GM18505 (cell line): ENCODE measurements around the gene CYP2D6.
"Not testable (repeated sequence)": the region's sequence is repeated elsewhere in the genome, so short reads cannot be mapped to it uniquely, and the experiment has no call there.

ENCODE experiments used
- ATAC-seq: cut with Tn5 transposase; IDR thresholded peaks from one replicate; pipeline ENCODE4 v1.9.1; 2021; ENCODE audit not compliant: unreplicated experiment
- POLR2A ChIP-seq: IDR thresholded peaks from 4 replicates; pipeline ENCODE4 v1.6.1; 2011; ENCODE audit warnings: borderline replicate concordance; ENCODE audit not compliant: insufficient read depth, insufficient read length; ENCODE audit errors: extremely low read depth

CYP2D6 gene

DNA sequence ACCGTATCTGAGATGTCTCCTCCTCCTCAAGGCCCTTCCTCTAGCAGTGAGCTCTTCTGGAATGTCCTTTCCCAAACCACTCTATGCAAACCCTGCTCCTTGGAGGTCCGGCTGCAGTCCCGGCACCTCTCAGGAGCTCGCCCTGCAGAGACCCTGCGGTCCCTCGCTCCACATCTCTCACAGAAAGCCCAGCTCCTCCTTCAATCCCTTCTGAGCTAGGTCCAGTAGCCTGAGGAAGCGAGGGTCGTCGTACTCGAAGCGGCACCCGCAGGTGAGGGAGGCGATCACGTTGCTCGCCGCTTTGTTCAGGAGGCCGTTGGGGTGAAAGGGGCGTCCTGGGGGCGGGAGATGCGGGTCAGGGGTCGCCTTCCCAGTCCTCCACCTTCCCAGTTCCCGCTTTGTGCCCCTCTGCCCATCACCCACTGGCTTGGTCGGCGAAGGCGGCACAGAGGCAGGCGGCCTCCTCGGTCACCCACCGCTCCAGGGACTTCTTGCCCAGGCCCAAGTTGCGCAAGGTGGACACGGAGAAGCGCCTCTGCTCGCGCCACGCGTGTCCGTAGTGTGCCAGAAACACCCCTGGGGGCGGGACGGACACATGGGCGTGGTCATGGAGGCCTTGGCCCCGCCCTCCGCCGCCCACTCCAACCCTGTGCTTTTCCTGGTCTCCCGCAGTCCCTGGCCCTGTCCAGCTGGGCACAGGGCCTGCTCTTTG is 21.5 kb upstream of the CYP2D6 start:
- no peak for ATAC-seq
- TF ChIP-seq POLR2A, result no peak

DNA sequence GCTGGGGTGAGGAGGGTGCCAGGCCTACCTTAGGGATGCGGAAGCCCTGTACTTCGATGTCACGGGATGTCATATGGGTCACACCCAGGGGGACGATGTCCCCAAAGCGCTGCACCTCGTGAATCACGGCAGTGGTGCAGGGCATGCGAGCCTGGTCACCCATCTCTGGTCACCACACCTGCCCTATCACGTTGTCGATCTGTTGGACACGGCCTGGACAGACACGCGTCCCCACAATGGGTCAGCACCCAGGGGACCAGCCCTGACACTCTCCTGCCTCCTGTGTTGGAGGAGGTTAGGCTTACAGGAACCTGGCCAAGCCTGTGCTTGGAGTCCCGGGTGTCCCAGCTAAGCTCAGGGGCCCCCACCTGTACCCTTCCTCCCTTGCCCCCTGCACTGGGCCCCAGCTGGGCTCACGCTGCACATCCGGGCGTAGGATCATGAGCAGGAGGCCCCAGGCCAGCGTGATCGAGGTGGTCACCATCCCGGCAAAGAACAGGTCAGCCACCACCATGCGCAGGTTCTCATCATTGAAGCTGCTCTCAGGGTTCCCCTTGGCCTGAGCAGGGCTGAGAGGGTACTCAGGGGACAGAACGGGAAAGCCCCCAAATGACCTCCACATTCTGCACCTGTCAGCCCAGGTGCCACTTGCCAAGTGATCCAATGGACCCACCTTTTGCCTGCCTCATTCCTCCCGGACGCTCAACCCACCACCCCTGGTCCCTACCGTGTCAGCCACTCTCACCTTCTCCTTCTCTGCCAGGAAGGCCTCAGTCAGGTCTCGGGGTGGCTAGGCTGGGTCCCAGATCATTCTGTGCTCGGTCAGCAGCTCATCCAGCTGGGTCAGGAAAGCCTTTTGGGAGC is 20.3 kb upstream of the CYP2D6 start:
- no peak for TF ChIP-seq POLR2A
- no peak for ATAC-seq

DNA sequence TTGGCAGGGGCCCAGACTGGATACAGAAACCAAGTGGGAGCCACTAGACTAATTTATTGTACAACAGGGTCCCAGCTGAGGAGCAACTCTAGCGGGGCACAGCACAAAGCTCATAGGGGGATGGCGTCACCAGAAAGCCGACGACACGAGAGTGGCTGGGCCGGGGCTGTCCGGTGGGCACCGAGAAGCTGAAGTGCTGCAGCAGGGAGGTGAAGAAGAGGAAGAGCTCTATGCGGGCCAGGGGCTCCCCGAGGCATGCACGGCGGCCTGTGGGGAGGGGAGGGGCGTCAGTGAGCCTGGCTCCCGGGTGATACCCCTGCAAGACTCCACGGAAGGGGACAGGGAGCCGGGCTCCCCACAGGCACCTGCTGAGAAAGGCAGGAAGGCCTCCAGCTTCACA is 19.2 kb upstream of the CYP2D6 start:
- ATAC-seq, result not testable (repeated sequence)

DNA sequence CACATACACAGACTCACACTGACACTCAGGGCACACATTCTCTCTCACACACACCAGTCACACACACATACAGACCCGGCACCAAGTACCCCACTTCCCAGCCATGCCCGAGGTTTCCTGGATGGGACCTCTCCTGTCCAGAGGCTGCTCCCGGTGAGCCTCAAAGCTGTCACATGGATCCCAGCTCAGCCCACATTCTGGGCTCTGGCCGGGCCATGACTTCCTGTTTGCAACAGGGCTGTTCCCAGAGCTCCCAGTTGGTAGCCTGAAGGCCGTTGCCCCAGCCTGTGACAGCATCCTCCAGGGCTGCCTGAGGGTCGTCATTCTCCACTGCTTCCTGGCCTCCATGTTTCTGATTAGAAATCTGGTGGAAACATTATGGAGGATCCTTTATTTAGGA is 14.6 kb upstream of the CYP2D6 start:
- no peak for TF ChIP-seq POLR2A
- no peak for ATAC-seq

DNA sequence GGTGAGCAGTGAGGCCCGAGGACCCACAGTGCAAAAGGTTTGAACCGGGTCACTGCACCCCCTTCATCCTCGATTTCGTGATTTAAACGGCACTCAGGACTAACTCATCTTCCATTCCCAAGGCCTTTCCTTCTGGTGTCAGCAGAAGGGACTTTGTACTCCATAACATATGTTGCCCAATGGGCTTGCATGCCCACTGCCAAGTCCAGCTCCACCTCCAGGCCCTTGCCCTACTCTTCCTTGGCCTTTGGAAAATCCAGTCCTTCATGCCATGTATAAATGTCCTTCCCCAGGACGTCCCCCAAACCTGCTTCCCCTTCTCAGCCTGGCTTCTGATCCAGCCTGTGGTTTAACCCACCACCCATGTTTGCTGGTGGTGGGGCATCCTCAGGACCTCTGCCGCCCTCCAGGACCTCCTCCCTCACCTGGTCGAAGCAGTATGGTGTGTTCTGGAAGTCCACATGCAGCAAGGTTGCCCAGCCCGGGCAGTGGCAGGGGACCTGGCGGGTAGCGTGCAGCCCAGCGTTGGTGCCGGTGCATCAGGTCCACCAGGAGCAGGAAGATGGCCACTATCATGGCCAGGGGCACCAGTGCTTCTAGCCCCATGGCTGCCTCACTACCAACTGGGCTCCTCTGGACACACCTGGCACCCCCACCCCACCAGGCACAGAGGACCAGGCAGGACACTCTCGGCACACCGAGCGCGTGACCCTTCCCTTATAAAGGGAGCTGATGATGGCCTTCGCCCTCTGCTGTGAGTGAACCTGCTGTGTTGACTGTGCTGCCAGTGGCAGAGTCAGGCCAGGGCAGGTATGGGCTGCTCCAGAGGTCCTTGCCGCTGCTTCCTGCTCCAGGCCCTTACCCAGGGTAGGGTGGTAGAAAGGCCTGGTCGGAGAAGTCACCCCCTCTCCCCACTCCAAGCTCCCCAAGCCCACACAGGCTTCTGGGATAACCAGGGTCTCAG is 13.5 kb upstream of the CYP2D6 start:
- not testable (repeated sequence) for ATAC-seq

DNA sequence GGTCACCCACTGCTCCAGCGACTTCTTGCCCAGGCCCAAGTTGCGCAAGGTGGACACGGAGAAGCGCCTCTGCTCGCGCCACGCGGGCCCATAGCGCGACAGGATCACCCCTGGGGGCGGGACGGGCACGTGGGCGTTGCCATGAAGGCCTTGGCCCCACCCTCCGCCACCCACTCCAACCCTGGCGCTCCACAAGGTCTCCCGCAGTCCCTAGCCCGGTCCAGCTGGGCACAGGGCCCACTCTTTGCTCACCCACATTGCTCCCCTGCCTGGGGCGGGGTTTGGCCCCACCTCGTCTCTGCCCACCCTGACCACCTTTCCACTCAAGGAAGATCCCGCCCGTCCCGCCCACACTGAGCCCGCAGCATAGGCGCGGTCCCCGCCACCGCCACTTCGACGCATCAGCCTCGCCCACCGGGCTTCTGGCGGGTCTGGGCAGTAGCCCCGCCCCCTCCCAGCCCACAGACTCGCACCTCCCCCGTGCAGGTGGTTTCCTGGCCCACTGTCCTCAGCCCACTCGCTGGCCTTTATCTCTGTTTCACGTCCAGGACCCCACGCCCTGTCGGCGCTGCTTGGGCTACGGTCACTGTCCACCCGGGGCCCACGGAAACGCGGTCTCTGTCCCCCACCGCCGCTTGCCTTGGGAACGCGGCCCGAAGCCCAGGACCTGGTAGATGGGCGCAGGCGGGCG is 12.3 kb upstream of the CYP2D6 start:
- ATAC-seq, result no peak
- no peak for TF ChIP-seq POLR2A

DNA sequence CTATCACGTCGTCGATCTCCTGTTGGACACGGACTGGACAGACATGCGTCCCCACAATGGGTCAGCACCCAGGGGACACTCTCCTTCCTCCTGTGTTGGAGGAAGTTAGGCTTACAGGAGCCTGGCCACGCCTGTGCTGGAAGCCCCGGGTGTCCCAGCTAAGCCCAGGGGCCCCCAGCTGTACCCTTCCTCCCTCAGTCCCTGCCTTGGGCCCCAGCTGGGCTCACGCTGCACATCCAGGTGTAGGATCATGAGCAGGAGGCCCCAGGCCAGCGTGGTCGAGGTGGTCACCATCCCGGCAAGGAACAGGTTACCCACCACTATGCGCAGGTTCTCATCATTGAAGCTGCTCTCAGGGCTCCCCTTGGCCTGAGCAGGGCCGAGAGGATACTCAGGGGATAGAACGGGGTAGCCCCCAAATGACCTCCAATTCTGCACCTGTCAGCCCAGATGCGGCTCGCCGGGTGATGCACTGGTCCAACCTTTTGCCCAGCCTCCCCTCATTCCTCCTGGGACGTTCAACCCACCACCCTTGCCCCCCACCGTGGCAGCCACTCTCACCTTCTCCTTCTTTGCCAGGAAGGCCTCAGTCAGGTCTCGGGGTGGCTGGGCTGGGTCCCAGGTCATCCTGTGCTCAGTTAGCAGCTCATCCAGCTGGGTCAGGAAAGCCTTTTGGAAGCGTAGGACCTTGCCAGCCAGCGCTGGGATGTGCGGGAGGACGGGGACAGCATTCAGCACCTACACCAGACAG is 10.9 kb upstream of the CYP2D6 start:
- not testable (repeated sequence) for ATAC-seq

DNA sequence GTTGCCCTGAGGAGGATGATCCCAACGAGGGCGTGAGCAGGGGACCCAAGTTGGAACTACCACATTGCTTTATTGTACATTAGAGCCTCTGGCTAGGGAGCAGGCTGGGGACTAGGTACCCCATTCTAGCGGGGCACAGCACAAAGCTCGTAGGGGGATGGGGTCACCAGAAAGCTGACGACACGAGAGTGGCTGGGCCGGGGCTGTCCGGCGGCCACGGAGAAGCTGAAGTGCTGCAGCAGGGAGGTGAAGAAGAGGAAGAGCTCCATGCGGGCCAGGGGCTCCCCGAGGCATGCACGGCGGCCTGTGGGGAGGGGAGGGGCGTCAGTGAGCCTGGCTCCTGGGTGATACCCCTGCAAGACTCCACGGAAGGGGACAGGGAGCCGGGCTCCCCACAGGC is 9.5 kb upstream of the CYP2D6 start:
- not testable (repeated sequence) for ATAC-seq

DNA sequence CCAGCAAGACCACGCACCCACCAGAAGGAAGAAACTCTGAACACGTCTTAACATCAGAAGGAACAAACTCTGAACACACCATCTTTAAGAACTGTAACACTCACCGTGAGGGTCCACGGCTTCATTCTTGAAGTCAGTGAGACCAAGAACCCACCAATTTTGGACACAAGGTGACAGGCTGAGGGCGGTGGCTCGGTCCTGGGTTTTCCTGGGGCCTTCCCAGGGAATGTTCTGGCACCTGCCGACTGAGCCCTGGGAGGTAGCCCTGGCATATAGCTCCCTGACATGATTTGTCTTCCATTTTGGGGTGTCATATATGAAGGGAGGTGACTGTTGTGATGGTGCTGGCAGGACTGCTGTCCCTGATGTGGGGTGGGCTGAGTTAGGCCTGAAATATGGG is 8.9 kb upstream of the CYP2D6 start:
- ATAC-seq, result not testable (repeated sequence)

DNA sequence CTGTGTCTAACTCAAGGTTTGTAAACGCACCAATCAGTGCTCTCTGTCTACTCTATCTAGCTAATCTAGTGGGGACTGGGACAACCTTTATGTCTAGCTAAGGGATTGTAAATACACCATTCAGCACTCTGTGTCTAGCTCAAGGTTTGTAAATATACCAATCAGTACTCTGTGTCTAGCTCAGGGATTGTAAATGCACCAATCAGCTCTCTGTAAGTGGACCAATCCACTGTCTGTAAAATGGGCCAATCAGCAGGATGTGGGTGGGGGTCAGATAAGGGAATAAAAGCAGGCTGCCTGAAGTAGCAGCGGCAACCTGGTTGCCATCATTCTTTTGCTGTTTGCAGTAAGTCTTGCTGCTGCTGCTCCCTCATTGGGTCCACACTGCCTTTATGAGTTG is 8.4 kb upstream of the CYP2D6 start:
- no peak for TF ChIP-seq POLR2A
- no peak for ATAC-seq

DNA sequence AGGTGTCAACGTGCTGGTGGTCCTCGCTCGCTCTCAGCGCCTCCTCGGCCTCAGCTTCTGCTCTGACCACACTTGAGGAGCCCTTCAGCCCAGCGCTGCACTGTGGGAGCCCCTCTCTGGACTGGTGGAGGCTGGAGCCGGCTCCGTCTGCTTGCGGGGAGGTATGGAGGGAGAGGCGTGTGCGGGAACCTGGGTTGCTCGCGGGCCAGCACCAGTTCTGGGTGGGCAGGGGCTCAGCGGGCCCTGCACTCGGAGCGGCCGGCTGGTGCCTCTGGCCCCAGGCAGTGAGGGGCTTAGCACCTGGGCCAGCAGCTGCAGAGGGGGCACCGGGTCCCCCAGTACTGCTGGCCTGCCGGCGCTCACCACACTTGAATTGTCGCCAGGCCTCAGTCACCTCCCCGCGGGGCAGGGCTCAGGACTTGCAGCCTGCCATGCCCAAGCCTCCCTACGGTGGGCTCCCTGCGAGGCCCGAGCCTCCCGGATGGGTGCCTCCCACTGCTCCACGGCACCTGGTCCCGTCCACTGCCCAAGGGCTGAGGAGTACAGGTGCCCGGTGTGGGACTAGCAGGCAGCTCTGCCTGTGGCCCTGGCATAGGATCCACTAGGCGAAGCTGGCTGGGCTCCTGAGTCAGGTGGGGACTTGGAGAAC is 7.6 kb upstream of the CYP2D6 start:
- no peak for TF ChIP-seq POLR2A
- no peak for ATAC-seq

DNA sequence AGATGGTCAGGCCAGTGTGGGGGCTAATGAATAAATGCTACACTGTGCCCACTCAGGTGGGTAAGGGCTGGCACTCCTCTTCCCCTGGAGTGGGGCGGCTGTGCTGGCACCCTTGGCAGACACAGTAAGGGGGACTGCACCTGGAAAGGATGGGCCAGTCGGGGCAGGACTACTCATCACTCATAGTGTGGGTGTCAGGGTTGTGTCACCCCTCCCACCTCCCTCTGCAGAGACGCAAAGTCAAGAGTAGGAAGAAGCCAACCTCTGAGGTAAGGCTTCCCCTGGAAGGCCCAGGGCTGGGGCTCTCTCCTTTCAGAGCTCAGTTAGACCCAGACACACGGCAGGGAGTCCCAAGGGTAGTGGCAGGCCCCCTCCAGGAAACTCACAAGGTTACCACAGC is 5.1 kb upstream of the CYP2D6 start:
- ATAC-seq, result not testable (repeated sequence)
